SKM-1 (cell line): Measurements from ENCODE around the gene C2.
"Not testable (repeated sequence)": the region's sequence is repeated elsewhere in the genome, so short reads cannot be mapped to it uniquely, and the experiment has no call there.

ENCODE experiments used
- DNase-seq: peaks from one replicate; lab custom pipeline; 2025; ENCODE audit not compliant: unreplicated experiment; lab: John Stamatoyannopoulos, UW

The C2 gene

DNA sequence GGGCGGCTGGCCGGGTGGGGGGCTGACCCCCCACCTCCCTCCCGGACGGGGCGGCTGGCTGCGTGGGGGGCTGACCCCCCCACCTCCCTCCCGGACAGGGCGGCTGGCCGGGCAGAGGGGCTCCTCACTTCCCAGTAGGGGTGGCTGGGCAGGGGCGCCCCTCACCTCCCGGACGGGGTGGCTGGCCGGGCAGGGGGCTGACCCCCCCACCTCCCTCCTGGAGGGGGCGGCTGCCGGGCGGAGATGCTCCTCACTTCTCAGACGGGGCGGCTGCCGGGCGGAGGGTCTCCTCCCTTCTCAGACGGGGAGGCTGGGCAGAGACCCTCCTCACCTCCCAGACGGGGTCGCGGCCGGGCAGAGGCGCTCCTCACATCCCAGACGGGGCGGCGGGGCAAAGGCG, 48.5 kb downstream of the C2 start:
- DNase-seq: not testable (repeated sequence)

DNA sequence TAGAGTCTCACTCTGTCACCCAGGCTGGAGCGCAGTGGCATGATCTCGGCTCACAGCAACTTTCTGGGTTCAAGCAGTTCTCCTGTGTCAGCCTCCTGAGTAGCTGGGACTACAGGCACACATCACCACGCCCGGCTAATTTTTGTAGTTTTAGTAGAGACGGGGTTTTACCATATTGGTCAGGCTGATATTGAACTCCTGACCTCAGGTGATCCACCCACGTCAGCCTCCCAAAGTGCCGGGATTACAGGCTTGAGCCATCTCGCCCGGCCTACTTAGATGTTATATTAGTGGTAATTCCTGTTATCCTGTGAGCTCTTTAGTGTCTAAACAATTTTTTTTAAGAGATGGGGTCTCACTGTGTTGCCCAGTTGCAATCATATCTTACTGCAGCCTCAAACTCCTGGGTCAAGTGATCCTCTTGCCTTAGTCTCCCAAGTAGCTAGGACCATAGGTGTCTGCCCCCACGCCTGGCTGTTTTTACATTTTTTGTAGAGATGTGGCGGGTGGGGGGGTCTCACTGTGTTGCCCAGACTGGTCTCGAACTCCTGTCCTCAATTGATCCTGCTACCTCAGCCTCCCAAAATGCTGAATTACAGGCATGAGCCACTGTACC, 50.4 kb downstream of the C2 start:
- no peak for DNase-seq

DNA sequence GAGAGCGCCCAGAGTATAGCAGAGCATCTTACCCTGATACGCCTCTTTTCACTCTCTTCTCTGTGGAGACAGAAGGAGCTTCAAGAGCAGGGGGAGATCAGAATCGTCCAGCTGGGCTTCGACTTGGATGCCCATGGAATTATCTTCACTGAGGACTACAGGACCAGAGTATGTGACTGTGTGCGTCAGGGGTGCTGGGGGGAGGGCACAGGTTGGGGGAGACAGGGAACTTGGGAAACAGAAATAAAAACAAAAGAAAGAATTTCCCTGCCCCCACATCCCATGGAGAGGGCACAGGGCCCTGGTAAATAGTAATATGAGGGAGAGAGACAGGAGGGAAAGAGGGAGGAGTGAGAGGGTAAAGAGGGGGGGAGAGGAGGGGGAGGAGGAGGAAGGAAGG, 51.3 kb downstream of the C2 start:
- no peak for DNase-seq

DNA sequence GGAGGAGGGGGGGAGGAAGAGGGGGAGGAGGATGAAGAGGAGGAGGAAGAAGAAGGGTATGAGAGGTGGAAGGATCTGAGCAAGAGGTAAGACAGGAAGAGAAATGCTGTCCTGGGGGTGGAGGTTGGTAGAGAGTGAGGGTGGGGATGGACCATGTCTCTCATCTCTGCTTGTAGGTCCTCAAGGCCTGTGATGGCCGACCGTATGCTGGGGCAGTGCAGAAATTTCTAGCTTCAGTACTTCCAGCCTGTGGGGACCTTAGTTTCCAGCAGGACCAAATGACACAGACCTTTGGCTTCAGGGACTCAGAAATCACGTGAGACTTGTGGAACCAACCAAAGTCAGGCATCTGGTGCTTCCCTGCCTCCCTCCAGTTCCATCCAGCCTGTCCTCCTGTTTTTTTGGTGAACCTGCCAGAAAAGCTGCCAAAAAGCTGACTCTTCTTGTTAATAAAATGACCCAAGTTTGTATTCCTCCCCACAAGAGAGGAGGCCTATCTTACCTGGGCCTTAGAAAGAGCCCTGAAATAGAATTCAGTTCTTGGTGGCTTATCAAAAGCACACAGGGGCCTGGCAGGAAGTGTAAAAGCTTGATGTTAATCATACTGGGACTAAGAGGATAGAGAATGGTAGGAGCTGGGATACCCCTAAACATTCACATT, 51.9 kb downstream of the C2 start:
- DNase-seq: no peak

DNA sequence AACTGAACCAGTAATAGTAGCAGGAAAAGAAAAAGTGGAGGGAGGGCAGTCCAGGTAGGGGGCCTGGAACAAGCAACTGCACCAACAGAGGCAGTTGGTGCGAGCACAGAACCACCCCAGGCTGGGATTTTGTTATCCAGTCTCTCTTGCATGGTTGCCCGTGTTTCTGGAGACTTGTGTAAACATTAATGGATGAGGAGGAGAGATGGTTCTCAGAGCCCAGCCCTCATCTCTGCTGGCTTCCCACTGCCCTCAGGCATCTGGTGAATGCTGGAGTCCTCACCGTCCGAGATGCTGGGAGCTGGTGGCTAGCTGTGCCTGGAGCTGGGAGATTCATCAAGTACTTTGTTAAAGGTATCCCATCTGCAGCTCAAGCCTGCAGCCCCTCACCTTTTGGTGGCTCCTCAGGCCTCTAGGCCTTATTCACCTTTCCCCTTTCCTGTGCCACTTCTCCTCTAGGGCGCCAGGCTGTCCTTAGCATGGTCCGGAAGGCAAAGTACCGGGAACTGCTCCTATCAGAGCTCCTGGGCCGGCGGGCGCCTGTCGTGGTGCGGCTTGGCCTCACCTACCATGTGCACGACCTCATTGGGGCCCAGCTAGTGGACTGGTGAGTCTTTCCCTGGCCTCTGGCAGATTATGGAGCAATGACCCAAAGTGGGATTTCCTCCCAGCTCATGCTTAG, 52.8 kb downstream of the C2 start:
- not testable (repeated sequence) for DNase-seq

DNA sequence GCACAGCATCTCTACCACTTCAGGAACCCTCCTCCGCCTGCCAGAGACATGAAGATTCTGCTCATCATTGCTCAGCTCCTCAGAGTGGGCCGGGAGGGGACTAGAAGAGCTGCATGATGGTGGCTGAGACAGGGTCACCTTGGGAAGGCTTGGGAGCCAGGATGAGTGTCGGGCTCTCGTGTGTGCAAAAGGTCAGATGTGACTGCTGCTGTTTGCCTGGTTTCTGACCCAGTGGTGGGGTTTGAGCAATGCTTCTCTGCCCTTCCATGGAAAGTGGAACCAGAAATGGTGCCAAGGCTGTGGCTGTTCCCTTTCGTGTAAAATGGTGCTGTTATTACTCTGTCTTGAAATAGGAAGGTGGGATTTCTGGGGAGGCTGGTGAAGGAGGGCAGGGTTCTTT, 53.5 kb downstream of the C2 start:
- not testable (repeated sequence) for DNase-seq

DNA sequence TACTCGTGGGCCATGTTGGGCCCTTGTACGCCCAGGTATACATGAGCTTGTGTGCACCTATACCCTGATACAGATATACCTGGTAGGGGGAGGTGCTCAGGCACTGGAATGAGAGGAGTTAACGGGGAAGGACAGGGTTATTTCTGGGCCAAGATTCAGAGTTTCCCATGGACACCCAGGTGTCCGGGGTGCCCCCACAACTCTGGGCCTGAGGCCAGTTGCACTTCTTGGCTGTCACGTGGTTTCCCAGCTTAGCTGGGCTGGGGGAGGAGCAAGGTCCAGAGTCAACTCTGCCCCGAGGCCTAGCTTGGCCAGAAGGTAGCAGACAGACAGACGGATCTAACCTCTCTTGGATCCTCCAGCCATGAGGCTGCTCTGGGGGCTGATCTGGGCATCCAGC, 54.2 kb downstream of the C2 start, which contains the start of gene C4A:
Gene C4A (plus strand): TSS at position 314 of the 400 bp plus-strand sequence. CDS start 51 bp downstream, at position 365.
- not testable (repeated sequence) for DNase-seq

DNA sequence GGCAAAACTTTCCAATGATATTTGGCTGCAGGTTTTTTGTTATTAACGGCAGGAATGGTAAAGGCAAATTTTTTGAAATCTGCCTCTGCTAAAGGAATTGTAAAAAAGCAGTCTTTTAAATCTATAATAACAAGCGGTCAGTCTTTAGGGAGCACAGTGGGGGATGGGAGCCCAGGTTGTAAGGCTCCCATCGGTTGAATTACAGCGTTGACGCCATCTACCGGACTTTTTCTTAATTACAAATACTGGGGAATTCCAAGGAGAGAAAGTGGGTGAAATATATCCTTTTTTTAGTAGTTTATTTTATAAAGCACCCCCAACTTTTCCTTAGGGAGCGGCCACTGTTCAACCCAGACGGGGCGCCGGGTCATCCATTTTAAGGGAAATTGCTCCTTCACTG, 61.8 kb downstream of the C2 start:
- DNase-seq: not testable (repeated sequence)

DNA sequence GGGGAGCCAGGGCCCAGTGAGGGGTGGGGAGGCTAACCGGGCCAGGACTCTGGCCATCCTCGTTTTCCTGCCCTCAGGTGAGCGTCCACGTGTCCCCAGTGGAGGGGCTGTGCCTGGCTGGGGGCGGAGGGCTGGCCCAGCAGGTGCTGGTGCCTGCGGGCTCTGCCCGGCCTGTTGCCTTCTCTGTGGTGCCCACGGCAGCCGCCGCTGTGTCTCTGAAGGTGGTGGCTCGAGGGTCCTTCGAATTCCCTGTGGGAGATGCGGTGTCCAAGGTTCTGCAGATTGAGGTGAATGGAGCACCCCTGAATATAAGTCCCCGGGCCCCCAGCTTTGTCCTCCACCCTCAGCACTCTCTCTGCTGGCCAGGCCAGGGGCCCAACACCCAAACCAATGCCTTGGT, 66.9 kb downstream of the C2 start:
- DNase-seq: not testable (repeated sequence)
